ENCODE results near the gene PSPC1.

PSPC1 gene

DNA sequence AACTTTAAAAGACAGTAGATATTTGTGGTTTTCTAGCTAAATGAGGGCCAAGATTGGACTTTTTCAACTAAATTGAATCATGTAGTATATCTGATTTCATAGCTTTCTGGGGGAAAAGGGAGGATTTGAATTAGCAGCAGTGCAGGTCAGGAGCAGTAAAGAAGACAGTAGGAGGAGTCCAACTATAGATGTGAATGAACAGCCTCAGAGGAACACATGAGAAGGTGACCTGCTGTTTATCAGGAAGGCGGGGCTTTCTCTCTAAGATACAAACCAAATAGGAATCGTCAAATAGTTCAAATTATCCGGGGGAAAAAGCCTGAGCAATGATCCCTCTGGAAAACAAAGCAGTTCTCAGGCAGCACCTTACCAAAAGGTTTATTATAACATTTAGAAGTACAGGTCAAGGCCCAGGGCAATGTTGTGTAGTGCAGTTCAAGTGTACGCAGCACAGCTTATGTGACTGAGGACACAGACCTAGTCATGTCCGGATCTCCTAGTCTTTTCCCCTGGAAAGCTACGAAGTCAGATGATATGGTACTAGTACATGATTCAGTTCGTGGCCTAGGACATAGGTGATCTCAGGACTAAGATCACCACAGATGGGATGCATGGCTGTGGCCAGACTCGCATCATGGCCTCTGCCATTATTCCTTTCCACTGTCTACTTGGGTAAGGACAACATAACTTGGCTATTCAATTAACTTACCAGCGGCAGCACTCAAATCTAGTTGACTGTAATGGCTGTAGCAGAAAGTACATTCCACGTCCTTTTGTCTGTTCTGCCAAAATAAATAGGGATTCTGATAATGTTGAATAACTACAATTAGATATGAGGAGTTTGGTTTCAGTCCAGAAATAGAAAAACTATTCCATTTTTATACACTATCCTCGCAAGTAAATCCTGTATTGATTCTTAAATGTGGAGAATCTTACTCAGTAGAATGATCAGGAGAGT lies 109.0 kb downstream of the PSPC1 start:
- no peak for DNase-seq (ENCODE audit: low read depth, low spot score)

DNA sequence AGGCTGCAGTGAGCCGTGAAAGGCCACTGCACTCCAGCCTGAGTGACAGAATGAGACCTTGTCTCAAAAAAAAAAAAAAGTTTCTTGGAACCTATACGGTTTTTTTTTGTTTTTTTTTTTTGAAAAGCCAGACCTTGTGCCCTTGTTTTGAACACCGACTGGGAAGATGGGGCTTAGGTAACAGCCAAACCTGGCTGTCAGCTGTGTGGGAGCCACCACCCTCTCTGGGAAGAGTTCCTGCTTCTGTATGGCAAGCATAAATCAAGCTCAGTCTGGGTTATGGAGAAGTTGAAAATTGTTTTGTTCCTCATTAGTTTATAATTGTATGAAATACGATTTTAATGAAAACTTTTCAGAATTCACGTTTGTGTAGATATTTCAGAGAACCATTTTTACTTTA lies 109.8 kb downstream of the PSPC1 start:
- no peak for DNase-seq (ENCODE audit: low read depth, low spot score)

DNA sequence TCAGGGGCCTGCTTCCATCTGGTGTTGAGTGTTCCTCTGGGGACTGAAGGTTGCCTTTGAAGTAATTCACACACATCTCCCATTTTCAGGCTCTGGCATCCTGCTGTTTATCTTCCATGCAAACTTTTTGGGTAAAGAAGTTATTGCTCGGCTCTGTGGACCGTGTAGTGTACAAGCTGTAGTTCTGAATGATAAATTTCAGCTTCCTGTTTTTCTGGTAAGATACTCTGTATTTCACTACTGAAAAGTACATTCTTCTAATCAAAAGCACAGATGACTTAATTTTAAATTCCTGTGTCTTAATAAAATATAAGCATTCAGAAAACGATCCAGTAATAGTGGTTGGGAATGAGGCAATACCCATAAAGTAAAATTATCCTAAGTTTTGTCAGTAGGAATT lies 112.6 kb downstream of the PSPC1 start:
- DNase-seq (ENCODE audit: low read depth, low spot score): no peak

DNA sequence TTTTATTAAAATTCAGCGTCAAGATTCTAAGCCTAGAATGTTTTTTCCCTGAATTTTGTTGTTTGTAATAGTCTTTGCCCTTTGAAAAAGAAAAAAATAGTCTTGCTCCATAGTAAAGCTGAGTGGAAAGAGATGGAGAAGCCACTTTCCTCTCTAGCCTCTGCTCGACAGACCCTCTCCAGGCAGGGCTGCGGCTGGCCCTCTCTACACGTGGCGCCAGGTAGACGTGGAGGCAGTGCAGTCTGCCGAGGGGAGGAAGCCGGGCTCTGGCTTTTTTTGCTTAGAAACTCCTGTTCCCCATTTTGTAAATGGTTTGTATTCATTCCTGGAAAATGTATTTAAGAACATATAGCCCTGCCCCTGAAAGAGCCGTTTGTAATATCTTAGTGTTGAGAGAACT lies 114.0 kb downstream of the PSPC1 start:
- no peak for DNase-seq (ENCODE audit: low read depth, low spot score)

- DNase-seq (ENCODE audit: low read depth, low spot score): no peak
Observed at GRCh38 chr13:19665427-19665859, 117.3 kb downstream of the PSPC1 start.

DNA sequence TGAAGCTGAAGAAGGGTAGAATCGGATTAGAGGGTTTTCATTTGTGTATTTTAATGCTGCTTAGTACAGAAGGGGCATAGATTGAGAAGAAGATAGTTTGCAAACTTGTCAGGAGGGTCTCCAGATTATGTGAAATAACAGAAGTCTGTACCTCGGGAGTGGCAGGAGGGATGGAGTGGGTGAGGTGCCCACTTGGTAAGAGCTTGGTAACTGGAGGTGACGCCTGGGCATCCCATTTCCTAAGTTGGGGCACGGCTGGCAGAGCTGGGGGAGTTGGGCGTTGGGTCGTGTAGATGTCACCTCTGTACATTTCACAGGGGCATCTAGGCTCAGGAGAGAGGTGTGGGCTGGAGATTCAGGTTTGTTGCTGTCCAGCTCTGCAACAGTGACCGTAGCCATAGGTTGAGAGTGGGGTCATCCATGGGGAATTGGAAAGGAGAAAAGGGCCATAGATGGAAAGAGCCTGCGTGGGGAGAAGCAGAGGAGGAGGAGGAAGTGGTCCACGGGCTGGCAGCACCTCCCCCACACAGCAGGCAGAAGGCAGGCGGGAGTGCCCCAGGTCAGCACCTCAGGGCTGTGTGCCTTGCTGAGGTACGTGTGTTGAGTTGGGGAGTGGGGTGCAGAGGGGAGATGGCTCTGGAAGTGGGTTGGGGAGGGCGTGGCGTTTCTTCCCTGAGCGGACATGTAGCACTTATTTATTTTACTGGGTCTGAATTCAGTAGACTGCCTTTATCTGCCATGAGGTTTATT lies 118.1 kb downstream of the PSPC1 start:
- DNase-seq (ENCODE audit: low read depth, low spot score): no peak

GRCh38 chr13:19663416-19663979 lies 119.2 kb downstream of the PSPC1 start:
- no peak for DNase-seq (ENCODE audit: low read depth, low spot score)

- DNase-seq (ENCODE audit: low read depth, low spot score): no peak
Observed at GRCh38 chr13:19661561-19661960, 121.2 kb downstream of the PSPC1 start.

- no peak for DNase-seq (ENCODE audit: low read depth, low spot score)
Observed at GRCh38 chr13:19661126-19661525, 121.6 kb downstream of the PSPC1 start.

DNA sequence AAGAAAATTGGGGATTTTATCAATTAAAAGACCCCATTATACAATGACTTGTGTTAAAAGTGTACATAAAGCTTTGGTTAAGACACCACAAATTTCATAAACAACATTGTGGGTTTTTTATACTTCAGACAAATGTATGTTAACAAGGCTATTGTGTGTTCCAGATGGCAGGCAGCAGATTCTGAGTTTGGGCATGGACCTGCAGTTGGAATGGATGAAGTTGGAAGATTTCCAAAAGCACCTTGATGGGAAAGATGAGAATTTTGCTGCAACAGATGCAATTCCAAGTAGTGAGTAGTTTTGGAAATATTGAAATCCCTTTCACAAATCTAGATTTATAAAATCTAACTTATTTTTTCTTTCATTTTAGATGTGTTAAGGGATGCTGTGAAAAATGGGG lies 123.9 kb downstream of the PSPC1 start:
- DNase-seq (ENCODE audit: low read depth, low spot score): no peak

DNA sequence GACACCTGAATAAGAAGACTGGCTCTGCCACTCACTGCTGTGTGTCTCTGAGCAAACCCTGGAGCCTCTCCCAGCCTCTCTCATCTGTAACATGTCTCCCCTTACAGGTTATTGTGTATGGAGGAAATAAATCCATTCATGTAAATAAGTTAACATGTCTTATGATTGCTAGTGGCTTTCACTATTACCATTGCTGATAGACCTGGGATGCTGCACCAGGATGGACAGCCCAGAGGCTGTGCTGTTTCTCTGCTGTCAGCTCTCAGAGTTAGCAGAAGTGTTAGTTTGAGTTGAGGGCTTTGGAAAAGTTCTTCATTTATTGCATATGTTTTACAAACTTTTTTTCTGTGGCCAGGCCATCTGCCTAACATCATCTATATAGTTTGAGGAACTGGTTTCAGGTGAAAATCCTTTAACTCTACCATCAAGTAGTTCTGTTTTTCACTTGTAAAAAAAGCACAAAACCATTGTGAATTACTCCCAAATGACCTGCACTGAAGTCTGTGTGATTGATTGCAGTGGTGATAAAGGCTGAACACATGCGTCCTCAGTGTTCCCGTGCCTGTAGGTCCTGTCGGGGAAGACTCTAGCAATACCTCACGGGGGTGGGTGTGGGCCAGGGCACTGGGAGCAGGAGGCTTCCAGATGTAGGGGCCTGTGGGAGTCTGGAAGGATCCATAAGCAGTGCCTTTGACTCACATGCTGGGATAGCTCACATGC lies 124.7 kb downstream of the PSPC1 start:
- no peak for DNase-seq (ENCODE audit: low read depth, low spot score)

Data from activated CD4-positive, CD25-positive, alpha-beta regulatory T cell treated with anti-CD3 and anti-CD28 coated beads, Interleukin-2, amount 50 U/mL, for 16 hours (primary cell).